VCaP (cell line): ENCODE data around the gene PRKG1.

Source experiments
- H3K27ac ChIP-seq: fragments of 450-650 bp; 2 replicates; pipeline ENCODE4 v1.5.1; 2017
- TF ChIP-seq, protein P1 (sequence below): fragments of 450-650 bp; conservative IDR thresholded peaks from 2 replicates; pipeline ENCODE4 v1.5.1; 2017; ENCODE audit warnings: mild to moderate bottlenecking, moderate library complexity

Gene PRKG1

GRCh38 chr10:51980752-51981151 is 906.5 kb downstream of the PRKG1 start:
- no peak overlapping the region for H3K27ac ChIP-seq
- TF ChIP-seq, protein P1, sequence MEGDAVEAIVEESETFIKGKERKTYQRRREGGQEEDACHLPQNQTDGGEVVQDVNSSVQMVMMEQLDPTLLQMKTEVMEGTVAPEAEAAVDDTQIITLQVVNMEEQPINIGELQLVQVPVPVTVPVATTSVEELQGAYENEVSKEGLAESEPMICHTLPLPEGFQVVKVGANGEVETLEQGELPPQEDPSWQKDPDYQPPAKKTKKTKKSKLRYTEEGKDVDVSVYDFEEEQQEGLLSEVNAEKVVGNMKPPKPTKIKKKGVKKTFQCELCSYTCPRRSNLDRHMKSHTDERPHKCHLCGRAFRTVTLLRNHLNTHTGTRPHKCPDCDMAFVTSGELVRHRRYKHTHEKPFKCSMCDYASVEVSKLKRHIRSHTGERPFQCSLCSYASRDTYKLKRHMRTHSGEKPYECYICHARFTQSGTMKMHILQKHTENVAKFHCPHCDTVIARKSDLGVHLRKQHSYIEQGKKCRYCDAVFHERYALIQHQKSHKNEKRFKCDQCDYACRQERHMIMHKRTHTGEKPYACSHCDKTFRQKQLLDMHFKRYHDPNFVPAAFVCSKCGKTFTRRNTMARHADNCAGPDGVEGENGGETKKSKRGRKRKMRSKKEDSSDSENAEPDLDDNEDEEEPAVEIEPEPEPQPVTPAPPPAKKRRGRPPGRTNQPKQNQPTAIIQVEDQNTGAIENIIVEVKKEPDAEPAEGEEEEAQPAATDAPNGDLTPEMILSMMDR, result no peak

- no peak overlapping the region for H3K27ac ChIP-seq
- TF ChIP-seq, protein P1, result no peak
Observed at GRCh38 chr10:51981731-51982130, 907.4 kb downstream of the PRKG1 start.

DNA sequence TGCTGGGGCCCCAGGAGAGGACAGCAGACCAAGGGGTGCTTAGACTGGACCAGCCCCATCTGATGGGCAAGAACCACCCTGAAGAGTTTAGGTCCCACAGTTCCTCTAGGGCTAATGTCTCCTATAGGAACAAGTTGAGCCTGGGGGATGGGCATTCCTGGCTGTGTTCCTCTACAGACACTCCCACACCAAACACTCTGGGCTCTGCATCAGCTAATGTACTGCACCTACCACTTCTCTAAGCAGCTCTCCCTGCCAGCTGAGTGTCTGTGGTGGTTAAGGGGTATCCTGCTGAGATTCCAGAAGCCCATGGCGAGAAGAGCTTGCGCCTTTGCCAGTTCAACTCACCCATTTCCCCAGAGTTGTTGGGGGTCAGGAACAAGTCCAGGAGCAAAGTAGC is 909.2 kb downstream of the PRKG1 start:
- TF ChIP-seq, protein P1, result no peak
- H3K27ac ChIP-seq, result no peak overlapping the region

GRCh38 chr10:51985336-51985735 is 911.0 kb downstream of the PRKG1 start:
- no peak overlapping the region for H3K27ac ChIP-seq
- TF ChIP-seq, protein P1, result no peak

- no peak overlapping the region for H3K27ac ChIP-seq
- TF ChIP-seq, protein P1, result no peak
Observed at GRCh38 chr10:51986516-51986915, 912.2 kb downstream of the PRKG1 start.

DNA sequence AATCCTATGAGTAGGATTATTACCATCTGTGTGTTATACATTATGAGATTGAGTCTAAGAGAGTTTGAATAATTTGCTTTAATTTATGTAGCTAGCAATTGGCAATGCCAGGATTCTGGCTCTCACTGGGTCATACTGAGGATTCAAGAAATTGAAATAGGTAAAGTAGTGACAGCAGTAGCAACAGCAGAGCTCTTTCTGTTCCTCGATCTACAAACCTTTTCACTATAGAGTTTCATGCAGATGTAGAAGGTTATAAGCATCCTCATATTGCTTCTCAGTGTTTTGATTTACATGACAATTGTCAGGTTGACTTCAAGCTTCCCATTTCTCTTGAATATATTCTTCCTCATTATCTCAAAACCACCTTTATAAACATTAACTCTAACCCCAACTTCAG is 919.2 kb downstream of the PRKG1 start:
- H3K27ac ChIP-seq, result no peak overlapping the region
- TF ChIP-seq, protein P1, result no peak

DNA sequence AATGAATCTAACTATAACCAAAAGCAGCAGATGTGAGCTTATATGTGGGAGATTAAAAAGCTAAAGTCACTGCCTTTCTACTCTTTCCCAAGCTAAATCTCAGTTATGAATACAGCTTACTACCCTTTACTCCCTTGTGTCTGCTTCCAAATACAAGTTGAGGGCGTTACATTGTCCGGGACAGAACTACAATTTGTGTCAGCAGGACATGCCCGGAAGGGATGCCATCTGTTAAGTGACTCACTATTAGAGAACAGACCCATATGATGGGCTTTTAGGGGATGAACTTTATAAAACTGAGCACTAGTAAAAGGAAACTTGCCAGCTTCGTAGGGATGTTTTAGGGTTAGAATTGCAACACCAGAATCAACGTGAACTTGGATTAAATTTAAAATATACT is 924.8 kb downstream of the PRKG1 start:
- TF ChIP-seq, protein P1, result no peak
- no peak overlapping the region for H3K27ac ChIP-seq
